GOT3 (cell line): Measurements from ENCODE around the gene CISD1.

Source experiments
- DNase-seq: peaks from one replicate; lab custom pipeline; 2025; ENCODE audit warnings: mixed read lengths; lab: John Stamatoyannopoulos, UW

The CISD1 gene

GRCh38 chr10:58266003-58266825, 2.7 kb upstream of the CISD1 start:
- no peak for DNase-seq

- DNase-seq, result no peak
These were observed 1.9 kb upstream of the CISD1 start for GRCh38 chr10:58266826-58267712.

GRCh38 chr10:58267713-58268453, 1.1 kb upstream of the CISD1 start, which contains the start of gene IPMK:
Gene IPMK, minus strand, starts transcription at chr10:58267894. Its CDS starts 283 bp downstream, at chr10:58267611.
- DNase-seq, result peak; percentile 73

- DNase-seq, result peak; percentile 45
These were observed 462 bp upstream of the CISD1 start for GRCh38 chr10:58268454-58268945.

- DNase-seq, result no peak
These were observed 874 bp downstream of the CISD1 start for GRCh38 chr10:58269782-58270290.

GRCh38 chr10:58275261-58275660, 6.3 kb downstream of the CISD1 start:
- DNase-seq, result no peak

GRCh38 chr10:58275908-58276307, 6.9 kb downstream of the CISD1 start:
- DNase-seq, result no peak

GRCh38 chr10:58278274-58278961, 9.5 kb downstream of the CISD1 start:
- no peak for DNase-seq

GRCh38 chr10:58278962-58279307, 10.0 kb downstream of the CISD1 start:
- no peak for DNase-seq

- no peak for DNase-seq
These were observed 11.5 kb downstream of the CISD1 start for GRCh38 chr10:58280477-58280876.

- no peak for DNase-seq
These were observed 12.3 kb downstream of the CISD1 start for GRCh38 chr10:58281092-58281752.

- no peak for DNase-seq
These were observed 13.7 kb downstream of the CISD1 start for GRCh38 chr10:58282615-58283014.

- DNase-seq, result no peak
These were observed 22.7 kb downstream of the CISD1 start for GRCh38 chr10:58291538-58292174.

- DNase-seq, result no peak
These were observed 25.0 kb downstream of the CISD1 start for GRCh38 chr10:58293989-58294388.

- DNase-seq, result no peak
These were observed 30.6 kb downstream of the CISD1 start for GRCh38 chr10:58299580-58299979.

GRCh38 chr10:58300676-58301075, 31.7 kb downstream of the CISD1 start:
- no peak for DNase-seq

- no peak for DNase-seq
These were observed 33.3 kb downstream of the CISD1 start for GRCh38 chr10:58302254-58302653.

- DNase-seq, result no peak
These were observed 35.2 kb downstream of the CISD1 start for GRCh38 chr10:58304099-58304633.

- DNase-seq, result no peak
These were observed 36.9 kb downstream of the CISD1 start for GRCh38 chr10:58305821-58306220.

- no peak for DNase-seq
These were observed 38.7 kb downstream of the CISD1 start for GRCh38 chr10:58307676-58308075.
